ENCODE results near the gene UTP3.
"Not testable (repeated sequence)": the region's sequence is repeated elsewhere in the genome, so short reads cannot be mapped to it uniquely, and the experiment has no call there.

- TF ChIP-seq, protein P1, sequence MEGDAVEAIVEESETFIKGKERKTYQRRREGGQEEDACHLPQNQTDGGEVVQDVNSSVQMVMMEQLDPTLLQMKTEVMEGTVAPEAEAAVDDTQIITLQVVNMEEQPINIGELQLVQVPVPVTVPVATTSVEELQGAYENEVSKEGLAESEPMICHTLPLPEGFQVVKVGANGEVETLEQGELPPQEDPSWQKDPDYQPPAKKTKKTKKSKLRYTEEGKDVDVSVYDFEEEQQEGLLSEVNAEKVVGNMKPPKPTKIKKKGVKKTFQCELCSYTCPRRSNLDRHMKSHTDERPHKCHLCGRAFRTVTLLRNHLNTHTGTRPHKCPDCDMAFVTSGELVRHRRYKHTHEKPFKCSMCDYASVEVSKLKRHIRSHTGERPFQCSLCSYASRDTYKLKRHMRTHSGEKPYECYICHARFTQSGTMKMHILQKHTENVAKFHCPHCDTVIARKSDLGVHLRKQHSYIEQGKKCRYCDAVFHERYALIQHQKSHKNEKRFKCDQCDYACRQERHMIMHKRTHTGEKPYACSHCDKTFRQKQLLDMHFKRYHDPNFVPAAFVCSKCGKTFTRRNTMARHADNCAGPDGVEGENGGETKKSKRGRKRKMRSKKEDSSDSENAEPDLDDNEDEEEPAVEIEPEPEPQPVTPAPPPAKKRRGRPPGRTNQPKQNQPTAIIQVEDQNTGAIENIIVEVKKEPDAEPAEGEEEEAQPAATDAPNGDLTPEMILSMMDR (IDR thresholded peaks at IDR 0.05; ENCODE audit: low read depth, low read length, poor library complexity, severe bottlenecking) = not testable (repeated sequence)
- not testable (repeated sequence) for TF ChIP-seq EZH2phosphoT487 (IDR thresholded peaks at IDR 0.05; ENCODE audit: borderline replicate concordance, low read length)
These were observed 38.2 kb downstream of the UTP3 start for GRCh38 chr4:70726515-70726914.
